GM12878 (cell line): ENCODE measurements around the gene SMIM26. TPM values are rescaled to one million over a fixed set of nuclear protein-coding genes. Genes with fewer than 3 reads are reported as not detected.

Source experiments
- ATAC-seq: fragments of 200-7000 bp; cut with Tn5 transposase; 3 replicates; pipeline ENCODE4 v1.9.1; 2020; ENCODE audit warnings: mild to moderate bottlenecking, moderate library complexity
- BruUV-seq: library from RNA; stranded (reverse); fragments of 400-500 nt; replicated peaks from 2 replicates; lab custom pipeline; 2021; lab: Mats Ljungman, UMichigan
- CTCF ChIA-PET: fragments of 300-600 bp; sonication (Branson Sonifier 250); formaldehyde crosslinking; extraction: SDS; loops from one replicate; lab custom pipeline; 2021; ENCODE audit warnings: inconsistent platforms; lab: Yijun Ruan, JAX
- POLR2A ChIA-PET: fragments of 350-600 bp; formaldehyde crosslinking; extraction: SDS; loops from one replicate; lab custom pipeline; 2021; ENCODE audit warnings: inconsistent platforms; lab: Charles Lee
- RAD21 ChIA-PET: fragments of 300-600 bp; sonication (Branson Sonifier 250); formaldehyde crosslinking; loops from one replicate; lab custom pipeline; 2023; ENCODE audit warnings: antibody characterized with exemption; ENCODE audit not compliant: unreplicated experiment; lab: Charles Lee
- SMC1A ChIA-PET: fragments of 300-600 bp; sonication (Branson Sonifier 250); formaldehyde crosslinking; loops from one replicate; lab custom pipeline; 2023; ENCODE audit not compliant: unreplicated experiment, uncharacterized antibody; lab: Charles Lee
- DNase-seq: peaks from one replicate; pipeline ENCODE4 v3.0.0-alpha.2; 2011; ENCODE audit warnings: low read depth, low spot score
- FAIRE-seq: peaks from 3 replicates; lab custom pipeline; 2011; peaks lifted over from hg19 to GRCh38; lab: Jason Lieb, UNC
- H2AFZ ChIP-seq: 2 replicates; pipeline ENCODE4 v1.6.0; 2011; ENCODE audit warnings: low read depth, low read length, control low read depth; ENCODE audit not compliant: control insufficient read depth
- H3K27ac ChIP-seq: 2 replicates; pipeline ENCODE4 v1.5.1; 2011; ENCODE audit warnings: control low read depth; ENCODE audit not compliant: control insufficient read depth, insufficient read depth
- H3K27me3 ChIP-seq, 2 experiments: replicated peaks in 1 of 2; 2 replicates each; pipeline versions ENCODE4 v1.6.0 to v1.6.1; 2011; ENCODE audit warnings: low read length in 1 of 2; ENCODE audit not compliant: control insufficient read depth in 2 of 2, insufficient read depth in 2 of 2
- H3K36me3 ChIP-seq, 2 experiments: 2 replicates each; pipeline ENCODE4 v1.5.1; 2011; ENCODE audit warnings: low read length in 1 of 2; ENCODE audit not compliant: control insufficient read depth in 2 of 2, insufficient read depth in 2 of 2
- H3K4me1 ChIP-seq: 2 replicates; pipeline ENCODE4 v1.6.1; 2011; ENCODE audit warnings: mild to moderate bottlenecking, low read length, moderate library complexity, mixed read lengths; ENCODE audit not compliant: control insufficient read depth, insufficient read depth
- H3K4me2 ChIP-seq: 2 replicates; pipeline ENCODE4 v1.6.0; 2011; ENCODE audit warnings: control low read depth; ENCODE audit not compliant: control insufficient read depth, insufficient read depth
- H3K4me3 ChIP-seq: fragments of 200-600 bp; sonication (generic); 2 replicates; pipeline ENCODE4 v1.5.1; 2016
- H3K79me2 ChIP-seq: 2 replicates; pipeline ENCODE4 v1.6.0; 2011; ENCODE audit warnings: low read length; ENCODE audit not compliant: control insufficient read depth, insufficient read depth
- H3K9ac ChIP-seq: 2 replicates; pipeline ENCODE4 v1.8.0; 2011; ENCODE audit warnings: low read length, control low read depth, mixed read lengths; ENCODE audit not compliant: control insufficient read depth, insufficient read depth
- H3K9me3 ChIP-seq: replicated peaks from 3 replicates; pipeline ENCODE4 v1.5.1; 2011; ENCODE audit warnings: mild to moderate bottlenecking, low read length; ENCODE audit not compliant: control insufficient read depth, insufficient read depth
- H4K20me1 ChIP-seq: 2 replicates; pipeline ENCODE4 v1.6.0; 2011; ENCODE audit not compliant: control insufficient read depth, insufficient read depth
- CBFB ChIP-seq: IDR thresholded peaks from 2 replicates; pipeline ENCODE4 v1.6.1; 2016; ENCODE audit warnings: antibody characterized with exemption, low read depth
- FOXM1 ChIP-seq: IDR thresholded peaks from 2 replicates; pipeline ENCODE4 v1.6.1; 2012; ENCODE audit warnings: low read depth, mild to moderate bottlenecking, inconsistent platforms, low read length, moderate library complexity
- HCFC1 ChIP-seq: fragments of 150-350 bp; IDR thresholded peaks from 2 replicates; pipeline ENCODE4 v1.6.1; 2014; ENCODE audit warnings: low read length
- RB1 ChIP-seq: fragments of 450-650 bp; formaldehyde crosslinking; IDR thresholded peaks from 2 replicates; pipeline ENCODE4 v1.6.1; 2017; ENCODE audit warnings: mild to moderate bottlenecking, borderline replicate concordance
- STAT1 ChIP-seq: fragments of 450-650 bp; conservative IDR thresholded peaks from 2 replicates; pipeline ENCODE4 v1.6.1; 2014; ENCODE audit warnings: antibody characterized with exemption, mild to moderate bottlenecking
- SUPT20H ChIP-seq: IDR thresholded peaks from 2 replicates; pipeline ENCODE4 v1.6.1; 2011; ENCODE audit warnings: low read depth, mild to moderate bottlenecking, low read length, moderate library complexity, borderline replicate concordance; ENCODE audit not compliant: control insufficient read depth
- TCF3 ChIP-seq: IDR thresholded peaks from 2 replicates; pipeline ENCODE4 v1.6.1; 2012; ENCODE audit warnings: low read depth, mild to moderate bottlenecking, low read length, borderline replicate concordance; ENCODE audit not compliant: insufficient read depth
- ZBTB40 ChIP-seq: fragments of 450-650 bp; IDR thresholded peaks from 2 replicates; pipeline ENCODE4 v1.6.1; 2016; ENCODE audit warnings: mild to moderate bottlenecking, moderate library complexity, borderline replicate concordance
- WGBS: methylation state at CpG from one replicate; pipeline ENCODE4 v1.1.6; 2016; ENCODE audit warnings: low lambda C conversion rate; ENCODE audit not compliant: insufficient replicate concordance, insufficient coverage; ENCODE audit errors: missing lambda C conversion rate; 5-methylcytosine and 5-hydroxymethylcytosine counted together
- in situ Hi-C: fragments of 300-500 bp; cut with MboI; formaldehyde crosslinking; loops from 9 replicates; pipeline ENCODE4 v1.14.3; 2018; ENCODE audit warnings: mixed read lengths
- intact Hi-C: fragments of 100-400 bp; cut with micrococcal nuclease; formaldehyde crosslinking; loops from one replicate; pipeline ENCODE4 v1.14.2; 2022; ENCODE audit not compliant: unreplicated experiment
- polyA plus RNA-seq, 11 experiments: library from polyadenylated mRNA; depleted of rRNA in 4 of 11; unstranded in 6 of 11; stranded (reverse) in 5 of 11; fragments of >200 nt; fragmentation: Nextera tagmentation in 4 of 11; fragmentation: Illumina TruSeq in 1 of 11; extraction: Ambion mirVana in 4 of 11; extraction: Trizol in 1 of 11; gene quantifications; 1 replicate in 1 of 11; 2 replicates in 10 of 11; pipeline versions ENCODE4 v1.2.1 to v1.2.3, GENCODE V29; 2011 to 2016; ENCODE audit warnings: inconsistent platforms in 2 of 11, missing spikeins in 2 of 11, low read depth in 1 of 11
- total RNA-seq, 4 experiments: library from RNA; depleted of rRNA in 3 of 4; stranded (reverse); fragments of >200 nt in 3 of 4; fragmentation: Illumina TruSeq in 1 of 4; extraction: Trizol in 1 of 4; gene quantifications; 2 replicates each; pipeline versions ENCODE4 v1.2.1 to v1.2.3, GENCODE V29; 2013 to 2021

SMIM26 gene
- total and polyA plus RNA-seq, 10 of the 15 experiments (the other 5 are each of a cell fraction or from before 2014, with no cell fraction given), result 74.3 to 329 (median 176) TPM

- WGBS, result 100% methylated on average over 2 of the region's 2 CpGs
- Histone ChIP-seq H3K79me2 (no peaks in the 10 kb centered on the region), H4K20me1 (no peaks in the 10 kb centered on the region), H2AFZ (no peak overlapping the region), H3K4me1 (no peaks in the 10 kb centered on the region), H3K9me3 (no peaks in the 10 kb centered on the region), H3K27ac (no peak overlapping the region), H3K36me3 (peaks cover 20 to 36% of the 10 kb centered on the region in 2 experiments), H3K9ac (no peak overlapping the region), H3K27me3 (no peaks in the 10 kb centered on the region), H3K4me2 (no peak overlapping the region), H3K4me3 (no peak overlapping the region)
- SMC1A ChIA-PET, result interaction anchor here (1.0 to 1.2 kb wide), 2 partner anchors 20 to 36 kb away, joined by 3 to 4 read pairs; no protein-coding TSS in a partner anchor
- ATAC-seq (no peak), FAIRE-seq (no peak), DNase-seq (no peak)
- BruUV-seq, result no TSS peak
- TF ChIP-seq FOXM1, result no peak
- TF ChIP-seq ZBTB40, result no peak
- TF ChIP-seq HCFC1, result no peak
- no peak for TF ChIP-seq CBFB
- no peak for TF ChIP-seq TCF3
- TF ChIP-seq SUPT20H, result no peak
- TF ChIP-seq RB1, result no peak
- TF ChIP-seq STAT1, result no peak
- RAD21 ChIA-PET, result no interaction called here
- CTCF ChIA-PET, result interaction anchor here (1.7 kb wide), 1 partner anchor 21 kb away, joined by 3 read pairs; no protein-coding TSS in a partner anchor
- in situ Hi-C loops, result no loop called here
- POLR2A ChIA-PET, result interaction anchor here (0.6 kb wide), 1 partner anchor 43 kb away, joined by 5 read pairs; no protein-coding TSS in a partner anchor
- intact Hi-C loops, result no loop called here
Observed at GRCh38 chr20:18527339-18527738, 39.9 kb upstream of the SMIM26 start.
